OCI-LY1 (cell line): Measurements from ENCODE around the gene RPL23.

ENCODE experiments used
- H2AFZ ChIP-seq: fragments of 200-600 bp; sonication (generic), shearing (Covaris generic); 2 replicates; pipeline ENCODE4 v1.6.0; 2014; ENCODE audit warnings: antibody characterized with exemption, mild to moderate bottlenecking, low read length
- H3F3A ChIP-seq: fragments of 200-600 bp; sonication (generic), shearing (Covaris generic); 2 replicates; pipeline ENCODE4 v1.6.0; 2014; ENCODE audit warnings: mild to moderate bottlenecking, antibody characterized with exemption, low read length, moderate library complexity; ENCODE audit not compliant: insufficient read depth
- H3K27ac ChIP-seq: fragments of 200-600 bp; sonication (generic); 2 replicates; pipeline ENCODE4 v1.5.1; 2014; ENCODE audit warnings: low read length, mixed run types, mild to moderate bottlenecking, low read depth; ENCODE audit not compliant: poor library complexity, severe bottlenecking
- H3K27me3 ChIP-seq: fragments of 200-600 bp; sonication (generic); 2 replicates; pipeline ENCODE4 v1.6.0; 2014; ENCODE audit warnings: antibody characterized with exemption, mild to moderate bottlenecking, low read length, moderate library complexity; ENCODE audit not compliant: insufficient read depth
- H3K36me3 ChIP-seq: fragments of 200-600 bp; sonication (generic); 2 replicates; pipeline ENCODE4 v1.6.1; 2014; ENCODE audit warnings: mild to moderate bottlenecking, antibody characterized with exemption, low read length, moderate library complexity, mixed read lengths; ENCODE audit not compliant: insufficient read depth
- H3K4me1 ChIP-seq: fragments of 200-600 bp; sonication (generic); 2 replicates; pipeline ENCODE4 v1.5.1; 2014; ENCODE audit warnings: mild to moderate bottlenecking, low read length, moderate library complexity; ENCODE audit not compliant: insufficient read depth, severe bottlenecking
- H3K4me2 ChIP-seq: fragments of 200-600 bp; sonication (generic), shearing (Covaris generic); 2 replicates; pipeline ENCODE4 v1.6.1; 2014; ENCODE audit warnings: low read length
- H3K4me3 ChIP-seq: fragments of 200-600 bp; sonication (generic); 2 replicates; pipeline ENCODE4 v1.5.1; 2014; ENCODE audit warnings: low read length, low read depth, mild to moderate bottlenecking, mixed read lengths; ENCODE audit not compliant: poor library complexity, severe bottlenecking
- H3K79me2 ChIP-seq: fragments of 200-600 bp; shearing (Covaris generic); 2 replicates; pipeline ENCODE4 v1.6.1; 2016; ENCODE audit warnings: mixed run types, low read length, mixed read lengths; ENCODE audit not compliant: insufficient read depth
- H3K9ac ChIP-seq: fragments of 200-600 bp; sonication (generic), shearing (Covaris generic); 2 replicates; pipeline ENCODE4 v1.6.1; 2014; ENCODE audit warnings: mild to moderate bottlenecking, low read length, mixed read lengths
- H3K9me2 ChIP-seq: fragments of 200-600 bp; sonication (generic), shearing (Covaris generic); 2 replicates; pipeline ENCODE4 v1.6.1; 2014; ENCODE audit warnings: low read depth, mild to moderate bottlenecking, low read length, mixed read lengths
- H3K9me3 ChIP-seq: fragments of 200-600 bp; shearing (Covaris generic); 2 replicates; pipeline ENCODE4 v1.6.1; 2014; ENCODE audit warnings: low read length, mixed read lengths
- H4K20me1 ChIP-seq: fragments of 200-600 bp; sonication (generic), shearing (Covaris generic); 2 replicates; pipeline ENCODE4 v1.6.0; 2016; ENCODE audit warnings: mild to moderate bottlenecking, low read length; ENCODE audit not compliant: insufficient read depth
- EZH2 ChIP-seq: fragments of 200-600 bp; sonication (generic), shearing (Covaris generic); IDR thresholded peaks from 2 replicates; pipeline ENCODE4 v1.8.0; 2017; ENCODE audit warnings: borderline replicate concordance, mixed run types, mild to moderate bottlenecking, antibody characterized with exemption, low read length, moderate library complexity, mixed read lengths
- TF ChIP-seq, protein P1 (sequence below): fragments of 200-600 bp; sonication (generic), shearing (Covaris generic); IDR thresholded peaks from 2 replicates; pipeline ENCODE4 v1.5.1; 2017; ENCODE audit warnings: mild to moderate bottlenecking, antibody characterized with exemption, low read length, moderate library complexity, mixed read lengths

Gene RPL23

DNA sequence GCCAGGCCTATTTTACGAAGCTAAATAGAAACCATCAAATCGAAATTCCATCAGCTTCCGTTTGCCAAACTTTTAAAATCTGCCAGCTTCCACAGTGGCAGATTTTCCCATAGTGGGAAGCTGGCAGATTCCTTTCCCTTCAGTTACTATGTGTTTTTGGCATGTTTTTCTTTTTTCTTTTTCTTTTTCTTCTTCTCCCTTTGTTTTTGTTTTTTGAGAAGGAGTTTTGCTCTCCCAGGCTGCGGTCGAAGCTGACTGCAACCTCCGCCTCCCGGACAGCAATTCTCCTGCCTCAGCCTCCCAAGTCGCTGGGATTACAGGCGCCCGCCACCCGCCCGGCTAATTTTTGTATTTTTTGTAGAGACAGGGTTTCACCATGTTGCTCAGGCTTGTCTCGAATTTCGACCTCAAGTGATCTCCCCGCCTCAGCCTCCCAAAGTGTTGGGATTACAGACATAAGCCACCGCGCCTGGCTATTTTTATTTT is 27.7 kb downstream of the RPL23 start:
- H4K20me1 ChIP-seq: no peaks in the 10 kb centered on the region
- TF ChIP-seq EZH2: no peak
- TF ChIP-seq, protein P1, sequence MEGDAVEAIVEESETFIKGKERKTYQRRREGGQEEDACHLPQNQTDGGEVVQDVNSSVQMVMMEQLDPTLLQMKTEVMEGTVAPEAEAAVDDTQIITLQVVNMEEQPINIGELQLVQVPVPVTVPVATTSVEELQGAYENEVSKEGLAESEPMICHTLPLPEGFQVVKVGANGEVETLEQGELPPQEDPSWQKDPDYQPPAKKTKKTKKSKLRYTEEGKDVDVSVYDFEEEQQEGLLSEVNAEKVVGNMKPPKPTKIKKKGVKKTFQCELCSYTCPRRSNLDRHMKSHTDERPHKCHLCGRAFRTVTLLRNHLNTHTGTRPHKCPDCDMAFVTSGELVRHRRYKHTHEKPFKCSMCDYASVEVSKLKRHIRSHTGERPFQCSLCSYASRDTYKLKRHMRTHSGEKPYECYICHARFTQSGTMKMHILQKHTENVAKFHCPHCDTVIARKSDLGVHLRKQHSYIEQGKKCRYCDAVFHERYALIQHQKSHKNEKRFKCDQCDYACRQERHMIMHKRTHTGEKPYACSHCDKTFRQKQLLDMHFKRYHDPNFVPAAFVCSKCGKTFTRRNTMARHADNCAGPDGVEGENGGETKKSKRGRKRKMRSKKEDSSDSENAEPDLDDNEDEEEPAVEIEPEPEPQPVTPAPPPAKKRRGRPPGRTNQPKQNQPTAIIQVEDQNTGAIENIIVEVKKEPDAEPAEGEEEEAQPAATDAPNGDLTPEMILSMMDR: no peak
- H3K4me3 ChIP-seq: peak overlapping the region; percentile 88
- peaks cover 19% of the 10 kb centered on the region for H3K4me1 ChIP-seq
- H3K79me2 ChIP-seq: peaks cover 19% of the 10 kb centered on the region
- H3K4me2 ChIP-seq: peak overlapping the region; percentile 68
- H2AFZ ChIP-seq: no peak overlapping the region
- peak overlapping the region; percentile 68 for H3K9ac ChIP-seq
- H3K9me3 ChIP-seq: no peaks in the 10 kb centered on the region
- no peaks in the 10 kb centered on the region for H3K9me2 ChIP-seq
- no peaks in the 10 kb centered on the region for H3K27me3 ChIP-seq
- no peaks in the 10 kb centered on the region for H3F3A ChIP-seq
- H3K27ac ChIP-seq: peak overlapping the region; percentile 76
- H3K36me3 ChIP-seq: peaks cover 2% of the 10 kb centered on the region; the same call in 1 of the 2 replicates

DNA sequence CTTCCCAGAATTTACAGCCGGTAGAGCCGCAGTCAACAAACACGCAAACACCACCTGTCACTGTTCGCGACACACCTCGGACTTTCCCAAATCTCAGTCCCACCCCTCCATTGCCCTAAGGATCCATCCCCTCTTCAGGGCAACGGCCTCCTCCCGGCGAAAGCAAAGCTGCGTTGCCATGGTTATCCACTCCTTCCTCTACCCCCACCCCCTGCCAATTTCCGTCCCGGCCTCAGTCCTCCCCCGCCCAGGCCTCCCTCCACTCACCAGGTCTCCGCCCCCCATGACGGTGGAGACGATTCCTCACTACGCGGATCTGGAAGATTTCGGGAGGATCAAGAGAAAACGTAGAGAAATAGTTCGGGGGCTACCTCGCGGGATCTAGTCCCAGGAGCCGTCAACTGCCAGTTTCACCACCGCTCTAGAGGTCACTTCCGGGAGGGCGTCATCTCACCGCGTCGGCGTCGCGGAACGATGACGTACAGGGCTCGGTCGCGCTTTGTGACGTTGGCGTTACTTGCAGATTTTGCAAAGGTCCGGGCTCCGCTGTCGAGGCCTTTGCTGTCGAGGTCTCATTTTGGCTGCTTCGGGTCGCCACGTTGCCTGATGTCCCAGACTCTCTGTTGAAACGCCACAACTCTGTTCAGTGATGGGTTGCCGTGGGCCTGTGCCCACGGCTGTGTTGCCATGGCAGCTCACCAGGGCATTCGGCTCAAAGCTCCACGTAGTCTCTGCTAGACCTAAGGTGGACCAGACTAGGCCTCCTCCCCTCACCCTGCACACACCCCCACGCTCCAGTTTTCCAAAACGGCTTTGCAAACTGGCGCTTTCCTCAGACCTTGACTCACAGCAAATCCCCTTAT is 28.4 kb downstream of the RPL23 start, which contains the start of gene CWC25:
CWC25 (minus strand) TSS at position 423 of the 863 bp plus-strand sequence; CDS start at position 285, 138 bp downstream.
- no peaks in the 10 kb centered on the region for H3F3A ChIP-seq
- TF ChIP-seq, protein P1: no peak
- no peak for TF ChIP-seq EZH2
- peaks cover 19% of the 10 kb centered on the region for H3K4me1 ChIP-seq
- H3K79me2 ChIP-seq: peaks cover 19% of the 10 kb centered on the region
- H2AFZ ChIP-seq: no peak within 1 kb of the TSS
- no peaks in the 10 kb centered on the region for H3K9me3 ChIP-seq
- peak within 1 kb of the TSS; percentile 68 for H3K4me2 ChIP-seq
- no peaks in the 10 kb centered on the region for H3K27me3 ChIP-seq
- H3K36me3 ChIP-seq: peaks cover 8% of the 10 kb centered on the region
- no peaks in the 10 kb centered on the region for H3K9me2 ChIP-seq
- peak within 1 kb of the TSS; percentile 88 for H3K4me3 ChIP-seq
- no peaks in the 10 kb centered on the region for H4K20me1 ChIP-seq
- H3K9ac ChIP-seq: peak within 1 kb of the TSS; percentile 68
- peak within 1 kb of the TSS; percentile 76 for H3K27ac ChIP-seq

DNA sequence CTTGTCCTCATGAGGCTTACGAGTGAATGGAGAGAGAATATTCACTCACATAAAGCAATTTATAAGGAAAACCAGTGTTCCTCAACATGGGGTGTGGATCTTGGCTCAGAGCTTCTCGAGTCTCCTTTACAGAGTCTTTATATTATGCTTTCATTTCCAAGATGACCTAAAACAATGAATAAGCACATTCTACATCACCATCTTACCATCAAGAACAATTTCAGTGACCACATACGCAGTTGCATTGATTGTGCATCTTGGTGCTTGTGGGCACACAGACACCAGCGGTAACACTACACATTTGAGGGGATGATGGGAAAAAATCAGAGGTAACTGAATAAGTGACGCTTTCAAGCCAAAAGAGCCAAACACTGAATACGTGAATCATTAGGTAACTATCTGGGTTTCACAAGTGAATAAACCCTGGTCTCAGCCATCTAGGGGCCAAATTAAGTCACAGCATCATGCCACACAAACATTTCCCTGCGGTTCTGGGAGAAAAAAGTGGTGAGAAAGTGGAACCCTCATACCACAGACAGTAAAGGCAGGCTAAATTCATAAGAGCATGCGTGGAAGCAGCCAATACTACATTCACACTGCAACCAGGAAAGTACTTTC is 37.8 kb downstream of the RPL23 start:
- Histone ChIP-seq H3K9me2 (no peaks in the 10 kb centered on the region), H3F3A (no peaks in the 10 kb centered on the region), H3K27me3 (no peaks in the 10 kb centered on the region), H3K27ac (no peak overlapping the region), H3K79me2 (no peaks in the 10 kb centered on the region), H4K20me1 (no peaks in the 10 kb centered on the region), H3K36me3 (peaks cover 54% of the 10 kb centered on the region), H3K9ac (no peak overlapping the region), H3K4me2 (no peak overlapping the region), H3K9me3 (no peaks in the 10 kb centered on the region), H2AFZ (no peak overlapping the region), H3K4me1 (no peaks in the 10 kb centered on the region), H3K4me3 (no peak overlapping the region)
- TF ChIP-seq, protein P1: peak; percentile 29; the same call in 1 of the 2 replicates
- no peak for TF ChIP-seq EZH2
